ENCODE data around the gene LRP4. TPM values are rescaled to one million over a fixed set of nuclear protein-coding genes. Genes with fewer than 3 reads are reported as not detected.

Gene LRP4
- total and polyA plus RNA-seq, 2 of the 13 experiments (the other 11 are each of a cell fraction or from before 2014, with no cell fraction given): 4.7 to 13.3 TPM

DNA sequence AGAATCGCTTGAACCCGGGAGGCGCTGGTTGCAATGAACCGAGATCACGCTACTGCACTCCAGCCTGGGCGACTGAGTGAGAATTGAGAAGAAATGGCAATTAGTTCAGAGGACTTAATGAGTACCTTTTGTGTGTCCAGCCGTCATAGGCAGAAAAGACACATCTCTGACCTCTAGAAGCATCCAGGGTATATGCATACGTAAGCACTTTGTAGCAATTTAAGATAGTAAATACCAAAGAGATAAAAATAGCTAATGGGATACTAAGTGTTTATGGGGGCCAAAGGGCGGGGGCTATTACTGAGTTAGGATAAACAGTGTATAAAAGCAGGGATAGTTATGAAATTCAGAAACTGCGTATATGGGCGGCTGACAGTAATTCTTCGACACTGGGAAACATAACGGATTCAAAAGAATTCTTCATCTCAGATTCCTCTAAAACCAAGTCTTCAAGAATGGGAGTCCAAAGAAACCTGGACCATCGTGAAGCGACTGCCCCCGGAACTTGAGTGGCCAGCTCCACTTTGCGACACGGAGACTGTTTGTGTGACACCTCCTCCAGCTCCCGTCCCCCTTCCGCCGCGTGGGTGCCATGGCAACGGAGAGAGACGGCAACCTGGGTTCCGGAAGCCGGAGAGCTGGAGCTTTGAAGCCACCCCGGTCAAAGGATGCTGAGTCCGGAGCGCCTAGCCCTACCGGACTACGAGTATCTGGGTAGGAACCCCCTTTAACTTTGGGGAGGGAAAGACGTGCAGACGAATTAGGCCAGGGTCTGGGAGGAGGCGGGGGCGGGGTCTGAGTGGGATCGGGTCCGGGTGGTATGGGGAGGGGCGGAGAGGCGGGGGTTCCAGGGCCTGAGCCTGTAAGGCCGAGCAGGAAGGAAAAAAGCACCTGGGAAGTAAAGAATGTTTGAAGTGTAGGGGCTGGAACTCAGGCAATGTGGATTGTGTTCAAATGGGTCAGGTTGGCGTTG is 18.1 kb upstream of the LRP4 start, which contains the start of gene CSTPP1 (continued):
- TF ChIP-seq, protein P1, sequence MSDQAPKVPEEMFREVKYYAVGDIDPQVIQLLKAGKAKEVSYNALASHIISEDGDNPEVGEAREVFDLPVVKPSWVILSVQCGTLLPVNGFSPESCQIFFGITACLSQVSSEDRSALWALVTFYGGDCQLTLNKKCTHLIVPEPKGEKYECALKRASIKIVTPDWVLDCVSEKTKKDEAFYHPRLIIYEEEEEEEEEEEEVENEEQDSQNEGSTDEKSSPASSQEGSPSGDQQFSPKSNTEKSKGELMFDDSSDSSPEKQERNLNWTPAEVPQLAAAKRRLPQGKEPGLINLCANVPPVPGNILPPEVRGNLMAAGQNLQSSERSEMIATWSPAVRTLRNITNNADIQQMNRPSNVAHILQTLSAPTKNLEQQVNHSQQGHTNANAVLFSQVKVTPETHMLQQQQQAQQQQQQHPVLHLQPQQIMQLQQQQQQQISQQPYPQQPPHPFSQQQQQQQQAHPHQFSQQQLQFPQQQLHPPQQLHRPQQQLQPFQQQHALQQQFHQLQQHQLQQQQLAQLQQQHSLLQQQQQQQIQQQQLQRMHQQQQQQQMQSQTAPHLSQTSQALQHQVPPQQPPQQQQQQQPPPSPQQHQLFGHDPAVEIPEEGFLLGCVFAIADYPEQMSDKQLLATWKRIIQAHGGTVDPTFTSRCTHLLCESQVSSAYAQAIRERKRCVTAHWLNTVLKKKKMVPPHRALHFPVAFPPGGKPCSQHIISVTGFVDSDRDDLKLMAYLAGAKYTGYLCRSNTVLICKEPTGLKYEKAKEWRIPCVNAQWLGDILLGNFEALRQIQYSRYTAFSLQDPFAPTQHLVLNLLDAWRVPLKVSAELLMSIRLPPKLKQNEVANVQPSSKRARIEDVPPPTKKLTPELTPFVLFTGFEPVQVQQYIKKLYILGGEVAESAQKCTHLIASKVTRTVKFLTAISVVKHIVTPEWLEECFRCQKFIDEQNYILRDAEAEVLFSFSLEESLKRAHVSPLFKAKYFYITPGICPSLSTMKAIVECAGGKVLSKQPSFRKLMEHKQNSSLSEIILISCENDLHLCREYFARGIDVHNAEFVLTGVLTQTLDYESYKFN (CRISPR knock-in tag; conservative IDR thresholded peaks at IDR 0.05): peak; percentile 41; the same call in 1 of the 2 replicates
- TF ChIP-seq GABPA (IDR thresholded peaks at IDR 0.05; ENCODE audit: low read depth, low read length) (peak; percentile 89), GABPA (CRISPR knock-in tag; IDR thresholded peaks at IDR 0.05; ENCODE audit: low read depth) (peak; percentile 97), ZKSCAN1 (IDR thresholded peaks at IDR 0.05; ENCODE audit: low read length) (peak; percentile 67), DNMT1 (CRISPR knock-in tag; IDR thresholded peaks at IDR 0.05) (no peak), ZSCAN9 (CRISPR knock-in tag; IDR thresholded peaks at IDR 0.05; ENCODE audit: borderline replicate concordance) (0 out of 2 replicates have a peak, but pooled peaks have one; percentile 59), STAG1 (CRISPR knock-in tag; IDR thresholded peaks at IDR 0.05) (no peak), SAFB2 (CRISPR knock-in tag; IDR thresholded peaks at IDR 0.05; ENCODE audit: borderline replicate concordance, low read depth) (no peak), JUNB (CRISPR knock-in tag; IDR thresholded peaks at IDR 0.05; ENCODE audit: borderline replicate concordance) (no peak)
- TF ChIP-seq, protein P2, sequence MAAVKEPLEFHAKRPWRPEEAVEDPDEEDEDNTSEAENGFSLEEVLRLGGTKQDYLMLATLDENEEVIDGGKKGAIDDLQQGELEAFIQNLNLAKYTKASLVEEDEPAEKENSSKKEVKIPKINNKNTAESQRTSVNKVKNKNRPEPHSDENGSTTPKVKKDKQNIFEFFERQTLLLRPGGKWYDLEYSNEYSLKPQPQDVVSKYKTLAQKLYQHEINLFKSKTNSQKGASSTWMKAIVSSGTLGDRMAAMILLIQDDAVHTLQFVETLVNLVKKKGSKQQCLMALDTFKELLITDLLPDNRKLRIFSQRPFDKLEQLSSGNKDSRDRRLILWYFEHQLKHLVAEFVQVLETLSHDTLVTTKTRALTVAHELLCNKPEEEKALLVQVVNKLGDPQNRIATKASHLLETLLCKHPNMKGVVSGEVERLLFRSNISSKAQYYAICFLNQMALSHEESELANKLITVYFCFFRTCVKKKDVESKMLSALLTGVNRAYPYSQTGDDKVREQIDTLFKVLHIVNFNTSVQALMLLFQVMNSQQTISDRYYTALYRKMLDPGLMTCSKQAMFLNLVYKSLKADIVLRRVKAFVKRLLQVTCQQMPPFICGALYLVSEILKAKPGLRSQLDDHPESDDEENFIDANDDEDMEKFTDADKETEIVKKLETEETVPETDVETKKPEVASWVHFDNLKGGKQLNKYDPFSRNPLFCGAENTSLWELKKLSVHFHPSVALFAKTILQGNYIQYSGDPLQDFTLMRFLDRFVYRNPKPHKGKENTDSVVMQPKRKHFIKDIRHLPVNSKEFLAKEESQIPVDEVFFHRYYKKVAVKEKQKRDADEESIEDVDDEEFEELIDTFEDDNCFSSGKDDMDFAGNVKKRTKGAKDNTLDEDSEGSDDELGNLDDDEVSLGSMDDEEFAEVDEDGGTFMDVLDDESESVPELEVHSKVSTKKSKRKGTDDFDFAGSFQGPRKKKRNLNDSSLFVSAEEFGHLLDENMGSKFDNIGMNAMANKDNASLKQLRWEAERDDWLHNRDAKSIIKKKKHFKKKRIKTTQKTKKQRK (IDR thresholded peaks at IDR 0.05; ENCODE audit: low read length): no peak
- TF ChIP-seq, protein P3, sequence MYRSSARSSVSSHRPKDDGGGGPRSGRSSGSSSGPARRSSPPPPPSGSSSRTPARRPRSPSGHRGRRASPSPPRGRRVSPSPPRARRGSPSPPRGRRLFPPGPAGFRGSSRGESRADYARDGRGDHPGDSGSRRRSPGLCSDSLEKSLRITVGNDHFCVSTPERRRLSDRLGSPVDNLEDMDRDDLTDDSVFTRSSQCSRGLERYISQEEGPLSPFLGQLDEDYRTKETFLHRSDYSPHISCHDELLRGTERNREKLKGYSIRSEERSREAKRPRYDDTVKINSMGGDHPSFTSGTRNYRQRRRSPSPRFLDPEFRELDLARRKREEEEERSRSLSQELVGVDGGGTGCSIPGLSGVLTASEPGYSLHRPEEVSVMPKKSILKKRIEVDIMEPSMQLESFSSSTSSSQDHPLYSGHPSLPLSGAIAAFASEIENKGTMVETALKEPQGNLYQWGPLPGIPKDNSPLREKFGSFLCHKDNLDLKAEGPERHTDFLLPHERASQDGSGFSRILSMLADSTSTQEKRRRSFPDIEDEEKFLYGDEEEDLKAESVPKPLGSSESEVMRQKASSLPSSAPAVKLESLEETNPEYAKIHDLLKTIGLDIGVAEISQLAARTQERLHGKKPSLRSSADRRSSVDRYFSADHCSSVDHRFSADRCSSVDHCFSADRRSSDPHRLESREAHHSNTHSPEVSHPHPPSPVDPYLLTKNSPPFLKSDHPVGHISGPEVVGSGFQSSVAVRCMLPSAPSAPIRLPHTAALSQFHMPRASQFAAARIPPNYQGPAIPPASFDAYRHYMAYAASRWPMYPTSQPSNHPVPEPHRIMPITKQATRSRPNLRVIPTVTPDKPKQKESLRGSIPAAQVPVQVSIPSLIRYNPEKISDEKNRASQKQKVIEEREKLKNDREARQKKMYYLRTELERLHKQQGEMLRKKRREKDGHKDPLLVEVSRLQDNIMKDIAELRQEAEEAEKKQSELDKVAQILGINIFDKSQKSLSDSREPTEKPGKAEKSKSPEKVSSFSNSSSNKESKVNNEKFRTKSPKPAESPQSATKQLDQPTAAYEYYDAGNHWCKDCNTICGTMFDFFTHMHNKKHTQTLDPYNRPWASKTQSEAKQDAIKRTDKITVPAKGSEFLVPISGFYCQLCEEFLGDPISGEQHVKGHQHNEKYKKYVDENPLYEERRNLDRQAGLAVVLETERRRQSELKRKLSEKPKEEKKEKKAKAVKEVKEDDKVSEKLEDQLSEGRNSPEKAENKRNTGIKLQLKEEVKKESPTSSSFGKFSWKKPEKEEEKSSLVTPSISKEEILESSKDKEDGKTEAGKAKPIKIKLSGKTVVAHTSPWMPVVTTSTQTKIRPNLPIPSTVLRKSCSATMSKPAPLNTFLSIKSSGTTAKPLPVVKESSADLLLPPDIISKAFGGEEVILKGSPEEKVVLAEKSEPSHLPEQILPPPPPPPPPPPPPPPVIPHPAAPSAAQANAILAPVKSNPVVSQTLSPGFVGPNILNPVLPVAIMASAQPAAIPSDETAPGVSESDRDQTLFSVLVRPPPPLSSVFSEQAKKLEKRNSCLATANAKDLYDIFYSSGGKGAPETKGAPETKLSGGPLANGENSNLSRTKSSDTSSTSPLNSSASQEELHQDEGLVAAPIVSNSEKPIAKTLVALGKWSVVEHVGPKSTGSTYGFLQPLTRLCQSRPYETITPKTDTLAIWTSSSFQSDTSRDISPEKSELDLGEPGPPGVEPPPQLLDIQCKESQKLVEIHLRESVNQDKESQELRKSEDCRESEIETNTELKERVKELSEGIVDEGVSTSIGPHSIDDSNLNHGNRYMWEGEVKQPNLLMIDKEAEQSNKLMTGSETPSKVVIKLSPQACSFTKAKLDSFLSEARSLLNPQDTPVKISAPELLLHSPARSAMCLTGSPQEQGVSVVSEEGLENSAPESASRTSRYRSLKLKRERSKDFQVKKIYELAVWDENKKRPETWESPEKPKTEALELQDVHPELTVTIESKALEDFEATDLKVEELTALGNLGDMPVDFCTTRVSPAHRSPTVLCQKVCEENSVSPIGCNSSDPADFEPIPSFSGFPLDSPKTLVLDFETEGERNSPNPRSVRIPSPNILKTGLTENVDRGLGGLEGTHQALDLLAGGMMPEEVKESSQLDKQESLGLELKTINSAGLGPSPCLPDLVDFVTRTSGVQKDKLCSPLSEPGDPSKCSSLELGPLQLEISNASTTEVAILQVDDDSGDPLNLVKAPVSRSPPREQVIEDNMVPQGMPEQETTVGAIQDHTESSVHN (CRISPR knock-in tag; IDR thresholded peaks at IDR 0.05): no peak
- TF ChIP-seq, protein P4, sequence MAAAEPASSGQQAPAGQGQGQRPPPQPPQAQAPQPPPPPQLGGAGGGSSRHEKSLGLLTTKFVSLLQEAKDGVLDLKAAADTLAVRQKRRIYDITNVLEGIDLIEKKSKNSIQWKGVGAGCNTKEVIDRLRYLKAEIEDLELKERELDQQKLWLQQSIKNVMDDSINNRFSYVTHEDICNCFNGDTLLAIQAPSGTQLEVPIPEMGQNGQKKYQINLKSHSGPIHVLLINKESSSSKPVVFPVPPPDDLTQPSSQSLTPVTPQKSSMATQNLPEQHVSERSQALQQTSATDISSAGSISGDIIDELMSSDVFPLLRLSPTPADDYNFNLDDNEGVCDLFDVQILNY (CRISPR knock-in tag; conservative IDR thresholded peaks at IDR 0.05): no peak

All from HepG2 (cell line).